Neuronal stem cell (in vitro differentiated cells): ENCODE data around the gene RRAGC.

Source experiments
- DNase-seq: peaks from one replicate; pipeline ENCODE4 v3.0.0-alpha.2; 2013; ENCODE audit warnings: low spot score
- H2AFZ ChIP-seq: one replicate; pipeline ENCODE4 v1.6.1; 2013; ENCODE audit warnings: mild to moderate bottlenecking, low read length, inconsistent platforms
- H2AK5ac ChIP-seq: 2 replicates; pipeline ENCODE4 v1.6.1; 2013; ENCODE audit warnings: low read depth, mild to moderate bottlenecking, inconsistent platforms, low read length, moderate library complexity, mixed read lengths
- H2BK120ac ChIP-seq: 2 replicates; pipeline ENCODE4 v1.6.1; 2013; ENCODE audit warnings: low read depth, mild to moderate bottlenecking, inconsistent platforms, low read length, moderate library complexity, mixed read lengths
- H2BK12ac ChIP-seq: one replicate; pipeline ENCODE4 v1.6.1; 2013; ENCODE audit warnings: low read length, inconsistent platforms
- H2BK15ac ChIP-seq: 2 replicates; pipeline ENCODE4 v1.6.1; 2013; ENCODE audit warnings: mild to moderate bottlenecking, low read length, inconsistent platforms, mixed read lengths
- H2BK5ac ChIP-seq: one replicate; pipeline ENCODE4 v1.6.1; 2013; ENCODE audit warnings: inconsistent platforms, mild to moderate bottlenecking, low read length, moderate library complexity
- H3K14ac ChIP-seq: one replicate; pipeline ENCODE4 v1.6.1; 2013; ENCODE audit warnings: low read length, inconsistent platforms
- H3K18ac ChIP-seq: 2 replicates; pipeline ENCODE4 v1.6.1; 2013; ENCODE audit warnings: low read length, inconsistent platforms
- H3K23ac ChIP-seq: 2 replicates; pipeline ENCODE4 v1.6.1; 2013; ENCODE audit warnings: low read depth, mild to moderate bottlenecking, mixed read lengths, low read length, inconsistent platforms; ENCODE audit not compliant: poor library complexity
- H3K27ac ChIP-seq: replicated peaks from 3 replicates; pipeline ENCODE4 v1.5.1; 2013; ENCODE audit warnings: low read length, inconsistent platforms
- H3K27me3 ChIP-seq, 3 experiments: 2 replicates each; pipeline ENCODE4 v1.6.1; 2013; ENCODE audit warnings: low read length in 3 of 3, mild to moderate bottlenecking in 2 of 3, inconsistent platforms in 1 of 3, low read depth in 1 of 3, mixed read lengths in 1 of 3, moderate library complexity in 1 of 3; ENCODE audit not compliant: control insufficient read depth in 3 of 3, insufficient read depth in 3 of 3
- H3K36me3 ChIP-seq, 2 donors: replicated peaks in 1 of 2; 2 replicates each; pipeline ENCODE4 v1.6.1; 2013; ENCODE audit warnings: low read length in 2 of 2; ENCODE audit not compliant: control insufficient read depth in 2 of 2, insufficient read depth in 2 of 2
- H3K4ac ChIP-seq: 2 replicates; pipeline ENCODE4 v1.6.1; 2013; ENCODE audit warnings: inconsistent platforms, mild to moderate bottlenecking, low read length, moderate library complexity
- H3K4me1 ChIP-seq, 2 donors: 1 replicate in 1 of 2; 2 replicates in 1 of 2; pipeline ENCODE4 v1.6.1; 2013; ENCODE audit warnings: low read length in 2 of 2, low read depth in 1 of 2; ENCODE audit not compliant: control insufficient read depth in 2 of 2, insufficient read depth in 1 of 2
- H3K4me2 ChIP-seq: one replicate; pipeline ENCODE4 v1.6.1; 2013; ENCODE audit warnings: mild to moderate bottlenecking, low read length, inconsistent platforms; ENCODE audit not compliant: insufficient read depth, poor library complexity, severe bottlenecking
- H3K4me3 ChIP-seq, 2 donors: 2 replicates each; pipeline ENCODE4 v1.5.1; 2013; ENCODE audit warnings: low read length in 2 of 2, mild to moderate bottlenecking in 2 of 2, inconsistent platforms in 1 of 2, moderate library complexity in 1 of 2
- H3K79me1 ChIP-seq: one replicate; pipeline ENCODE4 v1.6.1; 2013; ENCODE audit warnings: low read depth, mild to moderate bottlenecking, inconsistent platforms, low read length, moderate library complexity
- H3K9ac ChIP-seq: one replicate; pipeline ENCODE4 v1.6.1; 2013; ENCODE audit warnings: mild to moderate bottlenecking, low read depth, low read length, inconsistent platforms; ENCODE audit not compliant: poor library complexity
- H3K9me3 ChIP-seq, 2 donors: replicated peaks in 1 of 2; 2 replicates each; pipeline versions ENCODE3 to v1.6.1; 2013; ENCODE audit warnings: low read length in 2 of 2, mild to moderate bottlenecking in 2 of 2, inconsistent platforms in 1 of 2, low read depth in 1 of 2, mixed read lengths in 1 of 2, moderate library complexity in 1 of 2; ENCODE audit not compliant: control insufficient read depth in 2 of 2, insufficient read depth in 1 of 2
- H4K8ac ChIP-seq: one replicate; pipeline ENCODE4 v1.6.1; 2013; ENCODE audit warnings: low read depth, mild to moderate bottlenecking, inconsistent platforms, low read length, moderate library complexity
- H4K91ac ChIP-seq: one replicate; pipeline ENCODE4 v1.6.1; 2013; ENCODE audit warnings: low read length, low read depth, mild to moderate bottlenecking, inconsistent platforms; ENCODE audit not compliant: poor library complexity
- WGBS, 2 donors: extraction: QIAGEN DNeasy Blood & Tissue Kit; methylation state at CpG; one replicate each; pipeline ENCODE4 v1.1.7; 2013; ENCODE audit warnings: missing lambda C conversion rate in 2 of 2, mixed read lengths in 1 of 2; ENCODE audit not compliant: insufficient read length in 2 of 2, insufficient replicate concordance in 1 of 2; ENCODE audit errors: extremely low coverage in 2 of 2; 5-methylcytosine and 5-hydroxymethylcytosine counted together

Gene RRAGC

GRCh38 chr1:38867208-38867607 lies 7.6 kb upstream of the RRAGC start:
- Histone ChIP-seq H3K27ac (no peak overlapping the region), H3K27me3 (no peaks in the 10 kb centered on the region), H3K4me2 (no peak overlapping the region), H3K9ac (no peak overlapping the region), H3K9me3 (no peaks in the 10 kb centered on the region), H4K8ac (no peak overlapping the region), H3K23ac (no peak overlapping the region), H2AFZ (no peak overlapping the region), H3K4me3 (no peak overlapping the region), H3K36me3 (peaks cover 1 to 48% of the 10 kb centered on the region in 2 donors), H2BK120ac (no peak overlapping the region), H3K4ac (no peak overlapping the region), H2BK5ac (no peak overlapping the region), H4K91ac (no peak overlapping the region), H3K14ac (no peak overlapping the region), H3K79me1 (no peaks in the 10 kb centered on the region), H2BK15ac (no peak overlapping the region), H3K18ac (no peak overlapping the region), H2BK12ac (no peak overlapping the region), H2AK5ac (no peak overlapping the region), H3K4me1 (no peaks in the 10 kb centered on the region)
- no peak for DNase-seq
- no CpG with 5 or more reads among the region's 8 CpGs for WGBS, 2 donors

DNA sequence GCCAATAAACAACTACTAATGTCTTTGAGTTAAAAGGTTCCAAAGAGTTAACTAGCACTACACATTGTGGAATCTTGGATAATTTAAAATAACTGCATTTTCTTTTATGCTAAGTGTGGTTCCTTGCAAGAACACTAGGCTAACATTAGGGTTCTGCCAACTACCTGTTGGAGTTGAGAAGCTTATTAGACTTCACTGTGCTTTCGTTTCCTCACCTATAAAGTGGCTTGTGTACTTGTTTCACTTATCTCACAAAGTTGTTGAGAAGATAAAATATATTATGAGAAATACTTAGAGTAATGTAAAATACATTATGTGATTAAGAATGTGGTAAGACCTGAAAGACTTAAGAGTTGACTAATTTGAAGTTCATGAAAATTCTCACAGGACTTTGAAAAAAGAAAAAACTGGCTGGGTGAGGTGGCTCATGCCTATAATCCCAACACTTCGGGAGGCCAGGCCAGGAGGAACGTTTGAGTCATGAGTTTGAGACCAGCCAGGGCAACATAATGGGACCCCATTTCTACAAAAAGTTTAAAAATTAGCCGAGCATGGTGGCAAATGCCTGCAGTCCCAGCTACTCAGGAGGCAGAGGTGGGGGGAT lies 5.6 kb upstream of the RRAGC start:
- Histone ChIP-seq H3K9me3 (no peaks in the 10 kb centered on the region), H4K91ac (no peak overlapping the region), H3K4me2 (no peak overlapping the region), H2AFZ (no peak overlapping the region), H3K79me1 (no peaks in the 10 kb centered on the region), H3K4me1 (no peaks in the 10 kb centered on the region), H2BK12ac (no peak overlapping the region), H2BK5ac (no peak overlapping the region), H3K27ac (no peak overlapping the region), H3K9ac (no peak overlapping the region), H3K27me3 (no peaks in the 10 kb centered on the region), H2BK15ac (no peak overlapping the region), H3K36me3 (peaks cover 1 to 53% of the 10 kb centered on the region in 2 donors), H2AK5ac (no peak overlapping the region), H3K14ac (no peak overlapping the region), H3K18ac (no peak overlapping the region), H4K8ac (no peak overlapping the region), H3K23ac (no peak overlapping the region), H3K4ac (no peak overlapping the region), H3K4me3 (no peak overlapping the region), H2BK120ac (no peak overlapping the region)
- WGBS, 2 donors: no CpG with 5 or more reads among the region's 4 CpGs
- no peak for DNase-seq

DNA sequence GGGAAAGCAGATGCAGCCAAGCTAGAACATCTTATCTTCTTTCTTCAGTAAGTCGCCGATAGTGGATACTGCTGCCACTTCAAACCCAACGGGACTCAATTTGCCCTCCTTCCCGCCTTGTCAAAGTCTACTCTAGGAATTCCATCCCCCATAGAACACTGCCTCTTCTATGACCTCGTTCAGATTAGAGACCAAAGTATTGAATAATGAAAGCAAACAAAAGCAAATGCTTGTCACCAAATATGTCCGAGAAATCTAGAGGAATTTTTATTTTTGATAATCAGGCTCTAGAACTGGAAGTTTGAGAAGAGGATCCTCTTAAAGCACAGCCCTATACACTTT lies 853 bp upstream of the RRAGC start:
- no peaks in the 10 kb centered on the region for H3K27me3 ChIP-seq
- no peak for DNase-seq
- peak overlapping the region; percentile 93 for H3K9ac ChIP-seq
- no peak overlapping the region for H3K27ac ChIP-seq
- no peak overlapping the region for H3K4ac ChIP-seq
- H3K4me2 ChIP-seq: peak overlapping the region; percentile 72
- no peak overlapping the region for H2BK5ac ChIP-seq
- H4K91ac ChIP-seq: no peak overlapping the region
- no peak overlapping the region for H2AK5ac ChIP-seq
- H2BK12ac ChIP-seq: no peak overlapping the region
- no peaks in the 10 kb centered on the region for H3K9me3 ChIP-seq
- H3K36me3 ChIP-seq: peaks cover 6 to 57% of the 10 kb centered on the region in 2 donors
- H3K14ac ChIP-seq: no peak overlapping the region
- peaks cover 5% of the 10 kb centered on the region for H3K79me1 ChIP-seq
- H3K18ac ChIP-seq: no peak overlapping the region
- peaks cover 3 to 5% of the 10 kb centered on the region in 2 donors for H3K4me1 ChIP-seq
- WGBS, 2 donors: no CpG with 5 or more reads among the region's 6 CpGs
- H2BK15ac ChIP-seq: no peak overlapping the region
- H2BK120ac ChIP-seq: no peak overlapping the region
- H3K23ac ChIP-seq: no peak overlapping the region
- no peak overlapping the region for H4K8ac ChIP-seq
- peak overlapping the region; percentile 87 to 96 for H3K4me3 ChIP-seq
- peak overlapping the region; percentile 94 for H2AFZ ChIP-seq

- Histone ChIP-seq H3K9ac (peak overlapping the region; percentile 82), H3K23ac (peak overlapping the region; percentile 92), H2AFZ (peak overlapping the region; percentile 94), H2BK15ac (no peak overlapping the region), H2BK12ac (no peak overlapping the region), H3K36me3 (peaks cover 11 to 56% of the 10 kb centered on the region in 2 donors), H3K4me2 (peak overlapping the region; percentile 67), H3K79me1 (peaks cover 5% of the 10 kb centered on the region), H2BK120ac (no peak overlapping the region), H2AK5ac (no peak overlapping the region), H3K27ac (no peak overlapping the region), H3K18ac (peak overlapping the region; percentile 88), H3K27me3 (no peaks in the 10 kb centered on the region), H2BK5ac (no peak overlapping the region), H3K4me3 (peak overlapping the region; percentile 96 to 97), H3K9me3 (no peaks in the 10 kb centered on the region), H3K14ac (no peak overlapping the region), H3K4ac (no peak overlapping the region), H3K4me1 (peaks cover 3 to 5% of the 10 kb centered on the region in 2 donors), H4K8ac (no peak overlapping the region), H4K91ac (no peak overlapping the region)
- peak; percentile 21 for DNase-seq
- whole genome bisulfite sequencing, 2 donors: no CpG with 5 or more reads among the region's 51 CpGs
Measured at GRCh38 chr1:38858833-38859560, 575 bp downstream of the RRAGC start.
